Tibial nerve (tissue), 4 donors: Measurements from ENCODE around the gene TMPRSS12. TPM values are rescaled to one million over a fixed set of nuclear protein-coding genes. Genes with fewer than 3 reads are reported as not detected.
A peak's percentile ranks its signal among the peaks of the same experiment; 100 is the strongest.

Experiments
- DNase-seq, 2 donors: peaks; one replicate each; pipeline ENCODE4 v3.0.0-alpha.2; 2019; ENCODE audit warnings: low spot score in 2 of 2
- H3K27ac ChIP-seq, 4 donors: fragments of 200-600 bp; sonication (generic) in 3 of 4; one replicate each; pipeline ENCODE4 v1.5.1; 2017 to 2019; ENCODE audit warnings: mild to moderate bottlenecking in 1 of 4
- H3K27me3 ChIP-seq, 2 donors: fragments of 200-600 bp; sonication (generic) in 1 of 2; one replicate each; pipeline versions ENCODE4 v1.5.1 to v1.6.0; 2017 to 2019
- H3K36me3 ChIP-seq, 3 donors: fragments of 200-600 bp; sonication (generic); one replicate each; pipeline ENCODE4 v1.5.1; 2018 to 2019
- H3K4me1 ChIP-seq, 4 donors: fragments of 200-600 bp; sonication (generic) in 3 of 4; one replicate each; pipeline ENCODE4 v1.5.1; 2017 to 2019
- H3K4me3 ChIP-seq, 4 donors: fragments of 200-600 bp; sonication (generic) in 3 of 4; one replicate each; pipeline ENCODE4 v1.5.1; 2017 to 2019; ENCODE audit warnings: mild to moderate bottlenecking in 1 of 4, moderate library complexity in 1 of 4
- H3K9me3 ChIP-seq, 4 donors: fragments of 200-600 bp; sonication (generic) in 3 of 4; one replicate each; pipeline ENCODE4 v1.5.1; 2017 to 2019
- EP300 ChIP-seq, 2 donors: sonication (generic); formaldehyde crosslinking; IDR thresholded peaks; one replicate each; pipeline ENCODE4 v1.6.1; 2017; ENCODE audit warnings: antibody characterized with exemption in 2 of 2, mild to moderate bottlenecking in 1 of 2
- POLR2A ChIP-seq, 2 donors: fragments of 450-650 bp; IDR thresholded peaks; one replicate each; pipeline ENCODE4 v1.6.1; 2017; ENCODE audit warnings: antibody characterized with exemption in 2 of 2, mild to moderate bottlenecking in 2 of 2, moderate library complexity in 2 of 2
- WGBS, 2 donors: methylation state at CpG; one replicate each; pipeline ENCODE4 v1.1.5; 2018; 5-methylcytosine and 5-hydroxymethylcytosine counted together
- small RNA-seq: library from RNA; depleted of rRNA; stranded (forward); fragments of <200 nt; gene quantifications from one replicate; pipeline ENCODE3, GENCODE V24; 2016
- total RNA-seq, 4 donors: library from RNA; depleted of rRNA; stranded (reverse); fragments of >200 nt; gene quantifications; one replicate each; pipeline ENCODE4 v1.1.0, GENCODE V29; 2016
- TF ChIP-seq, protein P1 (sequence below), 5 experiments: fragments of 200-600 bp in 3 of 5; fragments of 450-650 bp in 2 of 5; sonication (generic) in 3 of 5; IDR thresholded peaks; one replicate each; pipeline ENCODE4 v1.5.1; 2016 to 2019; ENCODE audit warnings: antibody characterized with exemption in 5 of 5, mild to moderate bottlenecking in 3 of 5, moderate library complexity in 2 of 5

The TMPRSS12 gene
- total RNA-seq, 4 donors from 2014 or later: not detected

DNA sequence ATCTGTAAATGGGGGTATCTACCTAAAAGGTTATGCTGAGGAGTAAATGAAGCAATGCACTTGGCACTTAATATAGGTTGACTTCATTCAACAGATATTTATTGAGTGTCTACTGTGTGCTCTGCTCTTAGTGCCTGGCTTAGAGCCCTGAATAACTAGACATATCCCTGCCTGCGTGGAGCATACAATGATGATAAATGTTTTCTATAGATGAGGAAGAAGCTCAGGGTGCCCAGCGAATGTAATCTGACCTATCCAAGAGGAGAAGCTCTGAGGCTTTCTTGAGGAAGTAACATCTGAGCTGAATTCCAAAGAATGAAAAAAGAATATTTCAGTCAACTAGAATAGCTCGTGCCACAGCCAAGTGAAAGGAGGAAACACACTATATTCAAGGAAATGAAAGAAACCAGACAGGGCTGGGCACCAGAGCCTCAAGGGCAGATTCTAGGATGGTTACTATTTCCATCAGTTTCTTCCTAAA, 91.7 kb downstream of the TMPRSS12 start:
- H3K27ac ChIP-seq: peak overlapping the region; percentile 50 to 83 (median 70)
- WGBS, 2 donors: 36 to 40% methylated on average over 3 of the region's 3 CpGs
- no peak overlapping the region for H3K4me3 ChIP-seq
- peaks cover 0 to 62% (median 0%) of the 10 kb centered on the region in 3 donors for H3K36me3 ChIP-seq
- TF ChIP-seq POLR2A (IDR thresholded peaks at IDR 0.05): no peak
- TF ChIP-seq, protein P1, sequence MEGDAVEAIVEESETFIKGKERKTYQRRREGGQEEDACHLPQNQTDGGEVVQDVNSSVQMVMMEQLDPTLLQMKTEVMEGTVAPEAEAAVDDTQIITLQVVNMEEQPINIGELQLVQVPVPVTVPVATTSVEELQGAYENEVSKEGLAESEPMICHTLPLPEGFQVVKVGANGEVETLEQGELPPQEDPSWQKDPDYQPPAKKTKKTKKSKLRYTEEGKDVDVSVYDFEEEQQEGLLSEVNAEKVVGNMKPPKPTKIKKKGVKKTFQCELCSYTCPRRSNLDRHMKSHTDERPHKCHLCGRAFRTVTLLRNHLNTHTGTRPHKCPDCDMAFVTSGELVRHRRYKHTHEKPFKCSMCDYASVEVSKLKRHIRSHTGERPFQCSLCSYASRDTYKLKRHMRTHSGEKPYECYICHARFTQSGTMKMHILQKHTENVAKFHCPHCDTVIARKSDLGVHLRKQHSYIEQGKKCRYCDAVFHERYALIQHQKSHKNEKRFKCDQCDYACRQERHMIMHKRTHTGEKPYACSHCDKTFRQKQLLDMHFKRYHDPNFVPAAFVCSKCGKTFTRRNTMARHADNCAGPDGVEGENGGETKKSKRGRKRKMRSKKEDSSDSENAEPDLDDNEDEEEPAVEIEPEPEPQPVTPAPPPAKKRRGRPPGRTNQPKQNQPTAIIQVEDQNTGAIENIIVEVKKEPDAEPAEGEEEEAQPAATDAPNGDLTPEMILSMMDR (IDR thresholded peaks at IDR 0.05): no peak
- no peak for TF ChIP-seq EP300 (IDR thresholded peaks at IDR 0.05)
- H3K9me3 ChIP-seq: peaks cover 0 to 10% (median 0%) of the 10 kb centered on the region in 4 donors
- no peak for DNase-seq
- H3K4me1 ChIP-seq: peaks cover 0 to 75% (median 27%) of the 10 kb centered on the region in 4 donors
- H3K27me3 ChIP-seq: no peaks in the 10 kb centered on the region

DNA sequence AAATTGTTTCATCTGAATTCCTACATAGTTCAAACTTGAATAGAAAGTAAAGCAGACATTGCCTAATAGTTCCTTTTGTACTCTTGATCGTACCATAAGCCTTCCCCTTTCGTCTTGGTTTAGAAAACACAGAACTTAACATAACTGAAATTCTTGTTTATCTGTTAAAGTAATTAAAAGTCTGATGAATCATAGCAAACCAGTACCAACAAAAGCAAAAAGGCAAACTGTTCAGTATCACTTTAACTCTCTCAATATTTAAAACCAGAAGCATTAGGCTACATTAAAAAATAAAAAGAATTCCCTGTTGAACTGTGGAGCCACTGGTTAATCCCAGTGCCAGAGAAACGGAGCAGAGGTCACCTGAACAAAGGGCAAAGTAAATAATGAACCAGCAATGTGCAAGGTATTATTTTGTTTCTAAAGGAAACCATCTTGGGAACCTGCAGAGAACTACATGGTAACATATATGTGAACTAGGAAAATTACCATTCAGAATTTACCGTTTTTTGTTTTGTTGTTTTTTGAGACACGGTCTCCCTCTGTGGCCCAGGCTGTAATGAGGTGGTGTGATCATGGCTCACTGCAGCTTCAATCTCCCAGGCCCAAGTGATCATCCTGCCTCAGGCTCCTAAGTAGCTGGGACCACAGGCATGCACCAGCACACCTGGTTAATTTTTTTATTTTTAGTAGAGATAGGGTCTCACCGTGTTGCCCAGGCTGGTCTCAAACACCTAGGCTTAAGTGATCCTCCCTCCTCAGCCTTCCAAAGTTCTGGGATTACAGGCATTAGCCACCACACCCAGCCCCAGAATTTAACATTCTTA, 92.5 kb downstream of the TMPRSS12 start:
- Histone ChIP-seq H3K4me3 (peak overlapping the region in 1 of 4 donors; percentile 5), H3K9me3 (peaks cover 0 to 10% (median 0%) of the 10 kb centered on the region in 4 donors), H3K27me3 (no peaks in the 10 kb centered on the region), H3K36me3 (peaks cover 0 to 54% (median 0%) of the 10 kb centered on the region in 3 donors), H3K27ac (peak overlapping the region; percentile 50 to 83 (median 70)), H3K4me1 (peaks cover 0 to 70% (median 27%) of the 10 kb centered on the region in 4 donors)
- DNase-seq: no peak
- TF ChIP-seq POLR2A (IDR thresholded peaks at IDR 0.05) (no peak), EP300 (IDR thresholded peaks at IDR 0.05) (no peak)
- TF ChIP-seq, protein P1 (IDR thresholded peaks at IDR 0.05): no peak
- 35% methylated on average over 6 of the region's 6 CpGs for WGBS, 2 donors

- DNase-seq: no peak
- peaks cover 0 to 10% (median 0%) of the 10 kb centered on the region in 4 donors for H3K9me3 ChIP-seq
- no peaks in the 10 kb centered on the region for H3K27me3 ChIP-seq
- no peak overlapping the region for H3K4me3 ChIP-seq
- 81 to 87% methylated on average over 9 of the region's 9 CpGs for WGBS, 2 donors
- no peak for TF ChIP-seq POLR2A (IDR thresholded peaks at IDR 0.05)
- TF ChIP-seq, protein P1 (IDR thresholded peaks at IDR 0.05): no peak
- H3K36me3 ChIP-seq: peaks cover 0 to 38% (median 0%) of the 10 kb centered on the region in 3 donors
- peaks cover 0 to 55% (median 25%) of the 10 kb centered on the region in 4 donors for H3K4me1 ChIP-seq
- peak overlapping the region in 3 of 4 donors; percentile 31 to 83 (median 50) for H3K27ac ChIP-seq
Measured at GRCh38 chr12:50936821-50937530, 94.2 kb downstream of the TMPRSS12 start.

Small RNAs within 50 kb of the gene (small RNA-seq; reads per million reads assigned to genes)
- gene AC013244.2: not detected
- gene RN7SL519P: not detected

Other genes with a start within 250 kb of the TMPRSS12 start
- 10 to 100 TPM; 16.8 to 24.9 (median 18.0) TPM for gene ATF1, start 78.8 kb upstream of the TMPRSS12 start, total RNA-seq
- gene HIGD1C, start 109.6 kb downstream of the TMPRSS12 start, total RNA-seq: not detected
- 10 to 100 TPM; 44.0 to 81.9 (median 51.2) TPM for gene SLC11A2, start 183.5 kb downstream of the TMPRSS12 start, total RNA-seq
- gene LETMD1, start 205.4 kb downstream of the TMPRSS12 start, total RNA-seq: 10 to 100 TPM; 52.3 to 72.4 (median 66.7) TPM
- 10 to 100 TPM; 22.6 to 36.2 (median 31.1) TPM for gene CSRNP2, start 240.7 kb downstream of the TMPRSS12 start, total RNA-seq